DMS79 (cell line): ENCODE data around the gene KRT35.
A peak's percentile ranks its signal among the peaks of the same experiment; 100 is the strongest.

ENCODE experiments used
- DNase-seq: peaks from one replicate; lab custom pipeline; 2025; lab: John Stamatoyannopoulos, UW

The KRT35 gene

DNA sequence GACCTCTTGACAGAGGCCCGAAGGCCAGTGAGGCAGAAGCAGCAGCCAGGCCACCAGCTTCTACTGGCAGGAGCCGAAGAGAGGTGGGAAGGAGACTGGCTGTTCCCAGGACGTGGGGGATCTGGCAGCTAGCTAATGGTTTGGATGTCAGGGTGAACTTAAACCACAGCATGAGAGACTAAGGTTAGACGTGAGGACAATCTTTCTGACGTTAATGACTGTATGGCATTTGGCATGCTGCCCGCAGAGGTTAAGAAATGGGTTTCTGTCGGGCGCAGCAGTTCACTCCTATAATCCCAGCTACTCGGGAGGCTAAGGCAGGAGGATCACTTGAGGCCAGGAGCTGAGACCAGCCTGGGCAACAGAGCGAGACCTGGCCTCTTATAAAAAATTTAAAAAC, 30.8 kb upstream of the KRT35 start:
- no peak for DNase-seq

DNA sequence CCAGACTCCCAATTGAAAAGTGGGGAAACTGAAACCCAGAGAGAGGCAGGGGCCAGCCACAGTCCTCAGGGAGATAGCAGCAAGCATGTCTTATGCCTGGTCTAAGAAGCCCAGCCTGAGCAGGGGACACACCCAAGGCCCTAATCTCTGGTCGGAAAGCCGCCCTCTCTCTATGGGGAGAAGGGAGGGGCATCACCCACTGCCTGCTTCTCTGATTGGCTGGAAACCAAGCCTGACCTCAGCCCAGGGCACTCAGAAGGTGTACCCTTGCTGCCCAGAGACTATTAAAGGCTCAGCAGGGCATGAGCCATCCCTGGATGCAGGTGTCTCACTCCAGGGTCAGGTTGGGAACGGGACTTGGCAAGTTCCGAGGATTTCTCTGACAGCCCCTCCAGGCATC, 30.2 kb upstream of the KRT35 start:
- DNase-seq: no peak

DNA sequence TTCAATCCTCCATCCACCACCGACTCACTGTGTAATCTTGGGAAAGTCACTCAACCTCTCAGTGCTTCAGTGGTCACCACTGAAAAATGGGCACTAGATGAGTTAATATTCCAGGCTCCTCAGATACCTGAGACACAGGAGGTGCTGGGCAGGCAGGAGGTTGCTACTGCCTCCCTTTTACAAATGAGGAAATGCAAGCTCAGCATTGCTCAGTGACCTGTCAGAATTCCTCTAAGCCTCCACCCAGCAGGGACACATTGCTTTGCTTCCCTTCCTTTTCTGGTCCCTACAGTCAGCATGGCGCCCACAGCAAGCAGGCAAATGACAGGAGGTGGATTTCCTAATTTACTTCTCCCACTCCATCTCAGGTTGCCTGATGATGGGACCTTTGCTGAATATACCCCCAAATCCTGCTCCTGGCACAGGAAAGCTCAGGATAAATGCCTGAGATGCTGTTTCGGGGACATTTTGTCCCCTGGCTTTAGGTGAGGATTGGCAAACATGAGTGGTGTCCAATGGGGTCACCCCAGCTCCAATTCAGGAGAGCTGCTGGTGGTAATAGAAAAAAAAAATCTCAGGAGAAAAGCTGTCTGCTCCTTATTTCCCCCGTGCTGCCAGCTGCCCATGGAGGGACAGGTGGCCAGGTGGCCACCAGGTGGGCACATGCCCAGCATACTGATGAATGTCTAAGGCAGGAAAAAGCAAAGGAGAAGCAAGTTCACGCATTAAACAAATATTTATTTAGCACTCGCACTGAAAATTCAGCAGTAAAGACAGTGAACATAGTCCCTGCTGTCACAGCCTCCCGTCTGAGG, 29.5 kb upstream of the KRT35 start:
- no peak for DNase-seq

DNA sequence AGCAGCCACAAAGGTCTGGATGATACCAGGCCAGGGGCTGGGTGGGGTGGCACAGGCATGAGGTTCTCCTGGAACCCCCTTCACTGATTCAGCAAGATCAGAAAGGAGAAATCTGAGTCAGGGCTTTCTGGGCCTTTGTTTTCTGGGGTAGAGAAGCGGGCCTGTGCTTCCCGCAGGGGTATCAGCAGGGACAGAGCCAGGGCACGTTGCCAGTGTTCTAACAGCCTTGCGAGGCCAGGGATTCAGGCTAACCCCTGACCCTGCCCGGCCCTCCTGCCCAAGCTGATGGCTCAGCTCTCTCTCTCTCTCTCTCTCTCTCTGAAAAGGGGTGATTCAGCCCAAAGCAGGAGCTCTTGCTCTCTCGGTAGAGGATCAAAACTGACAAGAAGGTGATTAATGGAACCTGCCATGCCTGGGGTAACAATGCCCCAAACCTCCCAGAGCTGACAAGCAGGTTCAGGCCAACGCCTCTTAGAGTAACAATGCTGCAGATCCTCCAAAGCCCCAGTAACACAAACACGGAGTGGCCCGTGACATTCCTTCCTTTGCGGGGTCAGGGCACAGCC, 26.4 kb upstream of the KRT35 start:
- no peak for DNase-seq

DNA sequence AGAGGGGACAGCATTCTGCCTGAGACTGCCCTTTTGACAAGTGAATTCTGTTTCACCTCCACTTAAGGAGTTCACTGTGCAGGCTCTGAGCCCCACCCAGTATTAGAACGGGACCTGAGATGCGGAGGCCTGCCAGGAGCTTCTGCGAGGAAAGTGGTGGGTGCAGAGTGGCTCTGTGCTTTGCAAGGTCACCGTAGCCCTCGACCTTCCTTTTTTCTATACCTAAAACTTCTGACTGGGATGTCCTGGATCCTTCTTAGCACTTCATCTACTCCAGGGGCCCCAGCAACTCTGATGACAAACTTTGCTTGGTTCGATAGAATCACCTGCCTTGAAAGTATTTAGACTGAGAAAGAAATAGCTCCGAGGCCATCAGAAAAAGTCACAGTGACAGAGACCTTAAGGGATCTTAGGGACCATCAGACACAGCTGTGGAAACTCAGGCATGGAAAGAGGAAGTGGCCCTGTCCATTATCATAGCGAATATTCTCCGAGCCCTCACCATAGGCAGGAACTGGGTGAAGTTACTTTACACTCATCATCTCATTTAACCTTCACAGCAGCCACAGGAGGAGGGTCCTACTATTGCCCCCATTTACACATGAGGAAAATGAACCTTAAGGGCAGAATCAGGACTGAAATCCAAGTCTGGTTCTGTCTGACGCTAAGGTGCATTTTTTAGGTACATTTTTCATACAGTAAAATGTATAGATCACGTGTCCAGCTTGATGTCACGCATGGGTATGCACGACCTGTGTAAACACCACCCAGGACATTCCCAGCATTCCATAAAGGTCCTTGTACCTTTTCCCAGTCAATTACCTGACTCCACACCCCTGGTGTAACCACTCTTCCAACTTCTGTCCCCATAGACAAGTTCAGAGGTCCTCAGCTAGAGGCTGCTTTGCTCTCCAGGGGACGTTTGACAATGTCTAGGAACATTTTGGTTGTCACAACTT, 25.1 kb upstream of the KRT35 start:
- no peak for DNase-seq

DNA sequence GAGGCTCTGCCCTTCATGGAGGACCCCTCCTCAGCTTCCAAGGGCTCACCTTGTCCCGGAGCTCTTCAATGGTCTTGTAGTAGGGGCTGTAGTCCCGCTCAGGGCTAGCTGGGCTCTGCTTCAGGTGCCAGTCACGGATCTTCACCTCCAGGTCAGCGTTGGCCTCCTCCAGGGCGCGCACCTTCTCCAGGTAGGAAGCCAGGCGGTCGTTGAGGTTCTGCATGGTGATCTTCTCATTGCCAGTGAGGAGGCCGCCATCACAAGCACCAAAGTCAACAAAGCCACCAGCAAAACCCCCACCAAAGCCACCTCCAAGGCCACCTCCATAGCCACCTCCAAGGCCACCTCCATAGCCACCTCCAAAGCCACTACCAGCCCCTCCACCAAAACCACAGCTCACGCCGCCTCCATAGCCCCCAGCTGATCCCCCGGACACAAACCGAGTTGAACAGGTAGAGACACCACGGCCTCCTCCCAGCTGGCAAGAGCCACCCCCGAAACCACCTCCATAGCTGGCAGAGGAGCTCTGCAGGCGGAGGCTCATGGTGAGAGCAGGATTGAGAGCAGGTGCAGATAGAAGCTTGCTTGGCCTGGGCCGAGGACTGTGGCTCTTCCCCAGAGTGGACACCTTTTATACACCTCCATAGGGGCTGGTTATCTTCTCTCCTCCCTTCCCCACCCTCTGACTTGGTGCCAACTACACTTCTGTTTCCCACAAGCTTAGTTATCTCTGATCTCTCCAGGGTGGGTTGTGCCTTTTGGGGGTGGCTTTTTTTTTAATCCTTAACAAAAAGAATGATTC, 24.3 kb upstream of the KRT35 start, which contains the start of gene KRT13:
Gene KRT13 (minus strand): TSS at position 606 of the 802 bp plus-strand sequence. CDS start 62 bp downstream, at position 544.
- DNase-seq: no peak

DNA sequence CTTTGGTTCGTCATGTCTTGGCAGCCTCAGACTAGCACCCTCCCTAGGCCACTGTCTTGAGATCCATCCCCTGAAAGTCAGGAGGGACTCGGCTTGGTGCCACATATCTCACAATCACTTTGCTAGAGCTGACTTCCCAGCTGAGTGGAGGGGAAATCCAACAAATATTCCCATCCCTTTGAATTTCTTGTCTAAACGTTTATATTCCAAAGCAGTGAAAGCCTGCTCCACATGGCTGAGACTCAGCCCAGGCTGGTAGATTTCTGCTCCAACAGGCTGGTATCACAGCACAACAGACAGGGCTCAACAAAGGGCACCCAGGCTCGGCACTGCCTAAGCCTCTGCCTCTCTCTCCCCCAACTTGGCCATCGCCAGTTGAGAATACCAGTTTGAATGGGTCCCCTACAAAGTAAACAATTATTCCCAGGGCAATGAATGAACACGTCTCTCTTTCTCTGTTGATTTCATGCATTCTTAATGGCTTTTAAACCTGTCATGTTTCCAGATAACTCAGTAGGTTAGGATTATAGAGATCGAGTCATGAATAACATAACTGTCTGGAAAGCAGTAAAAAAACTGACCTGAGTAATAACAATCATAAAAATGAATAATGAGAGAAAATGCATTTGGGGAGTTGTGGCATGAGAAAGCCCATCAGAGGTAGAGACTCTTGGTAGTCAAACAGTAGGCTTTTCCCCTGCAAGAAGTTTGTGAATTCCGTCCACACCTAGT, 23.5 kb upstream of the KRT35 start:
- no peak for DNase-seq

DNA sequence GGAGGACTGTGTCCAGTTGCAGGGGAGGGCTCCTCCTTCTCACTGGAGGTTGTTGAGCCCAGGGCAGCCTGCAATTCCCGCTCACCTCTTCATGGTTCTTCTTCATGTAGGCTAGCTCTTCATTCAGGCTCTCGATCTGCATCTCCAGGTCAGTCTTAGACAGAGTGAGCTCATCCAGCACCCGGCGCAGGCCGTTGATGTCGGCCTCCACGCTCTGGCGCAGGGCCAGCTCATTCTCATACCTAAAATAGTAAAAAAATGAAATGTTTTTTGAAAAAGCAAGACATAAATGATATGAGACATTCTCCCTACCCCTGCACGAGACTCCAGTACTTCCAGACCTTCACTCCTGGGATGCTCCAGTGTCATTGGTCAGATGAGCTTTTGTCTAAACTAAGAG, 22.3 kb upstream of the KRT35 start:
- DNase-seq: no peak

DNA sequence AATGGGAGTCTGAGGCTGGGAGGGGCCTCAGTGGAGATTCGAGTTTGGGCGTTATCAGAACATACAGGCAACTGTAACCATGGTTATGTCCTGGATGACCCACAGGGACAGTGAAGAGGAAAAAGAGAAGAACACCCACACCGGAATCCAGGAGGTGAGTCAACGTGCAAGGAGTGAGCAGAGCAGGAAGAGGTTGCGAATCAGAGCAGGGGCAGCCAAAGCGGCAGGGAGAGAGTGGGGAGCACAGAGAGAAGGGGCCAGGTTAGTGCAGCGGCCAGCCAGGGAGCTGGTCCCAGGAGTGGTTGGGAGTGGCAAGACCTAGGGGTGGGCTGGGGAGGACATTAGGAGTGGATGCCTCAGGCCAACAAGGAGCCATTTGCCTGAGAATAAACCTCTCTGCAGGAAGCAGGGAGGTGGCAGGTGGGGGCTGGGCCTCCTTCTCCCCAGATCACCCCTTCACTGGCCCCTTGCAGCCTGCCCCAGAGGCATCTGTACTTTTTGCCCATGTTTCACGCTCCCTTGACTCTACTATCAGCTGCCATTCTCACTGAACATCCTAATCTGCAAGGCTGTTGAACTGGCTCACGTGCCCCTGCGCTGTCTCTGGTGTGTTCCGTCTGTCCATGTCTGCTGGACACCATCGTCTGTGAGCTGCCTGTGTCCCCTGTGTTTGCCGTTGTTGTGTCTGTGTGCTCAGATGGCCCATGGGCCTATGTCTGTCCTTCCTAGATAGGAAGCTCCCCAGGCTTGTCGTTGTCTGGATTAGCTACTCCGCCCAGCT, 19.4 kb upstream of the KRT35 start:
- DNase-seq: no peak

DNA sequence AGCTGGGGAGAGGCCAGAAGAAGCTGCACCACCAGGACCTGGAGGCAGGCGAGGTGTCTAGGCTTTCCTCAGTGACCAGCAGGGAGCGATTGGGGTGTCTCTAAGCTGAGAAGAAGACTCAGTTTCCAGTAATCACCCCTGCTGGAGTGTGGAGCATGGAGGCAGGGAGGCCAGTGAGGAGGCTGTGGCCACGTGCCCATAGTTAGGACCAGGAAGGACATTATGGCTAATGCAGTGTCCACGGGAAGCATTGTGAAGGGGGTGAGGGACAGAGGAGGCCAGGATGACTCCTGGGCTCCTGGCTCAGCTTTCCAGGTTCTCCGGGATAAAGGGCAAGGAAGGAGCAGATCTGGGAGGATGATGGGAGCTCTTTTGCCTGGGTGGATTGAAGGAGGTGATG, 18.8 kb upstream of the KRT35 start:
- no peak for DNase-seq

DNA sequence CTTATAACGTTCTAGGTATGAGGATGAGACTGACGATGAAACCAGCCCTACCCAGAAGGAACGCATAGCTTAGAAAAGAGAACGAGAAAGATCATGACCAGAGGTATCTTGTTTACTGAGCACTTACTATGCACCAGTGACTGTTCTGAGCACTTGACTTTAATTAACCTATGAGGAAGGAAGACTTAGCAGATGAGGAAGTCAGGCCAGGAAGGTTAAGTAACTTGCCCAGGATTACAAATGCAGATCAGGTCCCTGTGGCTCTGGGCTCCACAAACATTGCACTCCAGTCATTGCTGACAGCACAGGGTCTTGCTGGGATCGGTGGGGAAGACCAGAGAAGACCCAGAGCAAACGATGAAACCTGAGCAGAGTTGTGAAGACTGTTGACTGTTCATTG, 17.3 kb upstream of the KRT35 start:
- no peak for DNase-seq

DNA sequence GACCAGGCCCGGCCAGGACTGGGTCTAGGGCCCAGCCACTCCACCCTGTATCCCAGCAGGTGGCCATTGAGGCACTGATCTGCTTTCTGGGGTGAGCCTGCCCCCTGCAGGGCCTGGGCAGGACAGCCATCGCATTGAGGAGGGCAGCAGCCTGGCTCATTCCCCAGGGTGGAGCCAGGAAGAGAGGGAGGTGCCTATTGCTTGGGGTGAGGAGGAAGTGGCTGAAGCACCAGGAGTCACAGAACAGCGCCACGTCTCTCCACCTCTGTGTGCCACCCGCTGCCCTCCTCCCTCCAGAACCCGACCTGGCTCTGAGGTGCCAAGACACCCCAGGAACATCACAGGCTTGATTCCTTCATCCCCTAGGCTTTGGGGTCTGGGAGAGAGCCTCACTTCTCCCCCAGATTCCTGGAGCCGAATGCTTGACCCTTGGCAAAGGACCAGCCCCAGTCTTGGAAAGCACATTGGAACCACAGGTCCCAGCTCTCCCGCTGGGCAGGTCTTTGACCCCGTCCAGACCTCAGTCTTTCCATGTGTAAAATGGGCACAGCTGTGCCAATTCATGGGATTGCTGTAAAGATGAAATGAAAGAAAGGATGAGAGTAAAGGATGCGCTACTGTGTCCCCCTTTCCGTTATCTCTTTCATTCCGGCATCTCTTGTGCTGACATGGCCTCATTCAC, 16.0 kb upstream of the KRT35 start:
- DNase-seq: no peak

DNA sequence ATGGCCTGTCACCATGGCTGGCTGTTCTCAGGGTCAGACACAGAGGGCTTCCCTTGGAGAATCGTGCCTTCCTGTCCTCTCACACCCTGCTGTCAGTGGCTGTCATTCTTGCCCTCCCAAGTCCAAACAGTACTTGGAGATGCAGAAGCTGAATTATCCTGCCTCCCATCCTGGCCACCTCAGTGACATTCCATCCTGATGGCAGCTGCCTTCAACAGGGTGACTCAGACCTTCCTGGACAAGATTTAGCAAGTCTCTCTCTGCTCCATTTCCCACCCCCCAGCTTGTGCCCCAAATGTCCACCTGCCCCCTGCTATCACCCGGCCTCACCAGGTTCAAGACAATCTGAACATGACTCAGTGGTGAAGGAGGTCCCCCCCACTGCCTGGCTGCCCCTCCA, 13.6 kb upstream of the KRT35 start:
- no peak for DNase-seq

DNA sequence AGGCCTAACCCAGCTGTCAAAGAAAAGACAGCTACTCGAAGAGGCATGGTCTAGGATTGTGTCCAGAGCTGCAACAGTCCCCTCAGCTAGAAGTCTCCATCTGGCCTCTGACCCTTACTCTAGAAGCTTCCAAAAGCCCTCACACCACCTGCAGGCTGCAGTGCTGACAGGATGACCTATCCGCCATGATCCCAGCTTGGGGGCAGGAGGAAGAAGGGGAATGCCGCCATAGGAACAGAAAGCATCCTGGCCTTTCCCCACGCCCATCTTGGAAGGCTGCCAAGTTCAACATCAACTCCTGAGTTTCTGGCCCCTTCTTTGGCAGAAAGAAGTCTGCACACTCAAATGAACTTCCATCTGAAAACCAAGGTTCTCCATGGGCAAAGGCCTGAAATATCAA, 11.8 kb upstream of the KRT35 start:
- peak; percentile 44 for DNase-seq

DNA sequence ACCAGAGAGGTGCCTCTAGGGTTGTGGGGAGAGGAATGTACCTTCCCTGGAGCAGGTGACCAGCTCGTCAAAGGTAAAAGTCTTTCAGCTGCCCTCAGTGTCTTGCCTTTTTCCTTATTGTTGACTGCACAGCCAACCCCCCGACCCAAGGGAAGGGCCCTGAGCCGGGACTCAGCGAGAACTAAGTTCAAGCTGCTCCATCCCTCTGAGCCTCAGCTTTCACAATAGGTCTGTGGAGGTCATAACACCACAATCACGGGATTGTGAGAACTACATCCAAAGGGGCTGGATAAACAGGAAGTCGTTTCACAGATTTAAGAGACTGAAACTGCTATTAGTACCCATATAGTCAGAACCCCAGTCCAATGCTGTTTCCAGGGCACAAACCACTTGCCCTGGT, 11.4 kb upstream of the KRT35 start:
- no peak for DNase-seq

DNA sequence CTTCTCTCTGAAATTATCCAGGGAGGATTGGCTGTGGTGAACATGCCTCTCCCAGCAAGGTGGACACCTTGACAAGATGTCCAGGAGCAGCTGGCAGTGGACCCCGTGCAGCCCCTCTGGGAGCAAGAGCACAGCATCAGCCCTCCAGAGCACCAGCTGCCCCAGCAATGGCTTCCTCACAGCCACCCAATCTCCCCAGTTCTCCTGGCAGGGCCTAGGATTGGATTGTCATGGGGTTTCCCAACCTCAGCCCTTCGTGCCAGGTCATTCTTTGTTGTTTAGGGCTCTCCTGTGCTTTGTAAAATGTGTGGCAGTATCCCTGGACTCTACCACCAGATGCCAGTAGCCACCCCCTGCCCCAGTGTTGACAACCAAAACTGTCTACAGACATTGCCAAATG, 10.5 kb upstream of the KRT35 start:
- DNase-seq: no peak

DNA sequence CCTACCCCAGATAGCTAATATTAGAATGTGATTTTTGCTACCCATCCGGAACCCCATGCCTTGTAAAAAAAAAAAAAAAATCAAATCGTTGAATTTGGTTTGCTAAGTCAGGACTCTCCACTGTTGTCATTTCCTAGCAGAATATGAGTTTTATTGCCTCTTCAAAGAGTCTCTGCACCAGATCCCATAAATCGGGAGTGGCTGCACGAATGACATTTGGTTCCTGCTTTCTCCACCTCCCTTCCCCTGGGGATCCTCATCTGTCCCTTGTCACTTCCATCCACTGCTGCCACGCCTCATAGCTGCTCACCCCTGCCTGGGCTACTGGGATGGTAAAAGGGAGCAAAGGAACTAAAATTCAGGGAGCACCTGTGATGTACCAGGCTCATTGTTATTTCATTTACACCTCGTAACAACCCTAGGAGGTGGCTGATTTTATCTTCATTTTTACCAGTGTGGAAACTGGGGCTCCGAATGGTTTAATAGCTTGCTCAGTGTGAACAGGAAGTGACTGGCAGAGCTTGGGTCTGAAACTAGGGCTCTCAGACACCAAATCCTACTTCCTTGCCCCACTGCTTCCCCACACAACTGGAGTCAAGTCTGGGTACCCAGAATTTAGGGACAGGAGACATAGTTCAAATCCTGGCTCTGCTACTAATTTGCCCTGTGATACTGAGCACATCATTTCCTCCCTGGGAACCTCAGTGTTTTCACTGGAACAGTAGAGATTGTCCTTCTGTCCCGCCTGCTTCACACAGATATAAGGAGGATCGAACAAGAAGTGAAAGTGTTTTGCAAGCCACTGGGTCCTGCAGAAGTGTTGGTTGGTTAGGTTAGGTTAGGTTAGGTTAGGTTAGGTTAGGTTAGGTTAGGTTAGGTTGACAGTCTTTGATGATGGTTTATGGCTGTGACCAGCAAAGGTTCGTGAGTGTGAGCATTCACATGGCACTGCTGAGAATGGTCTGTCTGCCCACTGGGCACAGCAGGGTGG, 9.3 kb upstream of the KRT35 start:
- no peak for DNase-seq

DNA sequence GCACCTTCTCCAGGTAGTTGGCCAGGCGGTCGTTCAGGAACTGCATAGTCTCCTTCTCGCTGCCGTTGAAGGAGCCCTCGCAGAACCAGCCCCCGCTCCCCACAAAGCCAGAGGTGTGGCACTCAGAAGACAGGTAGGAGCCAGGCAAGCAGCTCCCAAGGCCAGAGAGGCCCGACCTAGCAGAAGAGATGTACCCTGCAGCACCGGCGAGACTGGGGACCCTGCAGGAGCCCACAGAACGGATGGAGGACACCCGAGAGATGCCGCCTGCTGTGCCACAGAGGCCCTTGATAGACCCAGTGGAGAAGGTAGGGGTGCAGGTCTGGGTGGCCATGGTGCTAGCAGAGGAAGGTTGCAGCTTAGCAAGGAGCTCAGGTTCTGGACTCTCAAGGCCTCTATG, 8.6 kb upstream of the KRT35 start, which contains the start of gene KRT36:
Gene KRT36 (minus strand): TSS at position 380 of the 400 bp plus-strand sequence. CDS start 46 bp downstream, at position 334.
- no peak for DNase-seq
